B cell (primary cell): ENCODE data around the gene RHBDF1. TPM values are rescaled to one million over a fixed set of nuclear protein-coding genes. Genes with fewer than 3 reads are reported as not detected.
A peak's percentile ranks its signal among the peaks of the same experiment; 100 is the strongest.
"Not testable (repeated sequence)": the region's sequence is repeated elsewhere in the genome, so short reads cannot be mapped to it uniquely, and the experiment has no call there.

Experiments
- ATAC-seq: fragments of 200-7000 bp; cut with Tn5 transposase; one replicate; pipeline ENCODE4 v1.10.0; 2021; ENCODE audit warnings: low read depth, mild to moderate bottlenecking, moderate number of reproducible peaks, moderate library complexity
- CTCF ChIA-PET: fragments of 350-600 bp; sonication (Branson Sonifier 250); formaldehyde crosslinking; loops from one replicate; lab custom pipeline; 2021; ENCODE audit warnings: antibody characterized with exemption, inconsistent platforms; lab: Charles Lee
- POLR2A ChIA-PET: fragments of 350-600 bp; sonication (Branson Sonifier 250); formaldehyde crosslinking; loops from one replicate; lab custom pipeline; 2021; ENCODE audit warnings: antibody characterized with exemption; lab: Charles Lee
- DNase-seq: peaks from one replicate; pipeline ENCODE4 v3.0.0; 2013
- H2AFZ ChIP-seq: 2 replicates; pipeline ENCODE4 v1.6.1; 2012; ENCODE audit warnings: mild to moderate bottlenecking, low read depth, low read length; ENCODE audit not compliant: insufficient read depth, poor library complexity, severe bottlenecking
- H3K27ac ChIP-seq, 2 donors: 1 replicate in 1 of 2; 2 replicates in 1 of 2; pipeline ENCODE4 v1.5.1; 2012 to 2013; ENCODE audit warnings: low read length in 2 of 2, mild to moderate bottlenecking in 2 of 2, moderate library complexity in 1 of 2
- H3K27me3 ChIP-seq, 4 experiments: fragments of 200-600 bp in 1 of 4; sonication (generic) in 1 of 4; replicated peaks in 1 of 4; 1 replicate in 2 of 4; 2 replicates in 2 of 4; pipeline versions ENCODE4 v1.6.1 to v1.7.0; 2013 to 2016; ENCODE audit warnings: low read length in 3 of 4, mild to moderate bottlenecking in 2 of 4, mixed read lengths in 1 of 4, moderate library complexity in 1 of 4; ENCODE audit not compliant: insufficient read depth in 4 of 4, control insufficient read depth in 3 of 4; ENCODE audit errors: control extremely low read depth in 1 of 4
- H3K36me3 ChIP-seq, 2 experiments: replicated peaks in 1 of 2; 1 replicate in 1 of 2; 2 replicates in 1 of 2; pipeline versions ENCODE4 v1.6.1 to v1.7.1; 2013; ENCODE audit warnings: low read length in 1 of 2; ENCODE audit not compliant: insufficient read depth in 2 of 2, control insufficient read depth in 1 of 2; ENCODE audit errors: control extremely low read depth in 1 of 2, extremely low read depth in 1 of 2
- H3K4me1 ChIP-seq, 2 donors: fragments of 200-600 bp in 1 of 2; sonication (generic) in 1 of 2; 1 replicate in 1 of 2; 2 replicates in 1 of 2; pipeline versions ENCODE4 v1.5.1 to v1.6.1; 2013 to 2017; ENCODE audit warnings: low read length in 2 of 2; ENCODE audit not compliant: control insufficient read depth in 2 of 2, insufficient read depth in 2 of 2
- H3K4me2 ChIP-seq: replicated peaks from 2 replicates; pipeline ENCODE3; 2012; ENCODE audit warnings: mild to moderate bottlenecking, low read depth, low read length; ENCODE audit not compliant: poor library complexity, severe bottlenecking
- H3K4me3 ChIP-seq, 5 experiments: fragments of 200-600 bp in 1 of 5; sonication (generic) in 1 of 5; 1 replicate in 3 of 5; 2 replicates in 2 of 5; pipeline versions ENCODE4 v1.5.1 to v1.7.0; 2011 to 2016; ENCODE audit warnings: low read length in 4 of 5, mild to moderate bottlenecking in 4 of 5, low read depth in 2 of 5, control low read depth in 1 of 5, moderate library complexity in 1 of 5; ENCODE audit not compliant: insufficient read depth in 1 of 5; ENCODE audit errors: control extremely low read depth in 1 of 5, extremely low read depth in 1 of 5
- H3K79me2 ChIP-seq: fragments of 200-600 bp; sonication (generic); one replicate; pipeline ENCODE4 v1.6.0; 2016; ENCODE audit warnings: low read length; ENCODE audit not compliant: control insufficient read depth, insufficient read depth
- H3K9ac ChIP-seq: fragments of 200-600 bp; sonication (generic); 2 replicates; pipeline ENCODE4 v1.6.1; 2017; ENCODE audit warnings: mild to moderate bottlenecking, low read length, moderate library complexity
- H3K9me3 ChIP-seq, 3 donors: one replicate each; pipeline versions ENCODE4 v1.6.1 to v1.7.1; 2013; ENCODE audit warnings: low read length in 2 of 3; ENCODE audit not compliant: control insufficient read depth in 2 of 3, insufficient read depth in 1 of 3; ENCODE audit errors: control extremely low read depth in 1 of 3
- H4K20me1 ChIP-seq: 2 replicates; pipeline ENCODE4 v1.6.0; 2012; ENCODE audit warnings: mild to moderate bottlenecking, low read length; ENCODE audit not compliant: insufficient read depth, control insufficient read depth, poor library complexity, severe bottlenecking
- H3K27ac Mint-ChIP-seq: one replicate; pipeline ENCODE4 v1.8.0; 2021; ENCODE audit warnings: mixed read lengths
- H3K27me3 Mint-ChIP-seq: one replicate; pipeline ENCODE4 v1.8.0; 2021; ENCODE audit warnings: mixed read lengths
- H3K4me1 Mint-ChIP-seq: one replicate; pipeline ENCODE4 v1.8.0; 2021; ENCODE audit warnings: mixed read lengths
- H3K4me3 Mint-ChIP-seq: one replicate; pipeline ENCODE4 v1.8.0; 2021; ENCODE audit warnings: mixed read lengths
- H3K9me3 Mint-ChIP-seq: one replicate; pipeline ENCODE4 v1.8.0; 2022; ENCODE audit warnings: mixed read lengths; ENCODE audit not compliant: insufficient read depth
- EZH2 ChIP-seq: IDR thresholded peaks from 2 replicates; pipeline ENCODE4 v1.6.1; 2012; ENCODE audit warnings: borderline replicate concordance, low read depth, mild to moderate bottlenecking, moderate library complexity, low read length; ENCODE audit not compliant: insufficient read depth, poor library complexity, severe bottlenecking
- WGBS: methylation state at CpG from one replicate; pipeline ENCODE4 v1.1.5; 2013; ENCODE audit warnings: missing lambda C conversion rate; ENCODE audit not compliant: insufficient coverage; 5-methylcytosine and 5-hydroxymethylcytosine counted together
- intact Hi-C: fragments of 100-400 bp; cut with micrococcal nuclease; formaldehyde crosslinking; loops from one replicate; pipeline ENCODE4 v1.10.0; 2022
- polyA plus RNA-seq: library from polyadenylated mRNA; depleted of rRNA; stranded (reverse); fragments of >200 nt; gene quantifications from 2 replicates; pipeline ENCODE4 v1.2.3, GENCODE V29; 2012
- total RNA-seq, 2 donors: library from RNA; stranded (reverse); fragments of 120-200 nt in 1 of 2; gene quantifications; 1 replicate in 1 of 2; 2 replicates in 1 of 2; pipeline versions ENCODE4 v1.2.3 to v1.2.4, GENCODE V29; 2013 to 2022
- TF ChIP-seq, protein P1 (sequence below): fragments of 200-600 bp; IDR thresholded peaks from one replicate; pipeline ENCODE4 v1.8.0; 2022; ENCODE audit warnings: antibody characterized with exemption, mild to moderate bottlenecking

The RHBDF1 gene
- total and polyA plus RNA-seq, 2 donors (not counting 1 experiment from before 2014, with no cell fraction given): 0.42 to 0.76 TPM

DNA sequence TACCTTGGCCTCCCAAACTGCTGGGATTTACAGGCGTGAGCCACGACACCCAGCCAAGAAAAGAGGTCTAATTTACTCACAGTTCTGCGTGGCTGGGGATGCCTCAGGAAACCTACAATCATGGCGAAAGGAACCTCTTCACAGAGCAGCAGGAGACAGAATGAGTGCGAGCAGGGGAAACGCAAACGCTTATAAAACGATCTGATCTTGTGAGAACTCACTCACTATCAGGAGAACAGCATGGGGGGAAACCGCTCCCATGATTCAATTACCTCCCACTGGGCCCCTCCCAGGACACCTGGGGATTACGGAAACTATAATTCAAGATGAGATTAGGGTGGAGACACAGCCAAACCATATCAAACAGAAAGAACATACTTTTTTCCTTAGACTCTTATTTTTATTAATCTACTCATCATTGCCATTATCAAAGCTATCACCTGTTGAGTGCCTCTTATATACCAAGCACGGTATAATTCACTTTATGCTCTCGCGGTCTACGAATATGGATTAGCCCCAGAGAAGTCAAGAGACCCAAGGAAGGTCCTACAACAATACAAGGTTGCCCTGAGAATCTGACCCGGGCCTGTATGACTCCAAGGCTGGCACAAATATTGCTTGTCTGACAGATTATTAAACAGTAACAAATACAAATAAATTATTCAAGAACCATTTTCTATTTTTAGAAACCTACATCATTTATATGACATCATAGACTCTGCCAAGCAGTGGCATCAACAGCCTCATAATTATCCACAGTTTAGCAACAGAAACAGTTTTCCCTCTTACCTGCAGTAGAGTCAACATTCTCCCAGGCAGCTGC is 21.5 kb downstream of the RHBDF1 start:
- H3K9me3 Mint-ChIP-seq: no peaks in the 10 kb centered on the region
- POLR2A ChIA-PET: no interaction called here
- Histone ChIP-seq H3K4me3 (no peak overlapping the region), H3K9ac (no peak overlapping the region), H3K79me2 (peaks cover 59% of the 10 kb centered on the region), H4K20me1 (peaks cover 39% of the 10 kb centered on the region), H3K4me1 (peaks cover 13 to 33% of the 10 kb centered on the region in 2 donors), H3K27me3 (no peaks in the 10 kb centered on the region), H3K36me3 (peaks cover 2 to 28% of the 10 kb centered on the region in 2 experiments), H3K4me2 (peak overlapping the region; percentile 36), H2AFZ (no peak overlapping the region), H3K9me3 (no peaks in the 10 kb centered on the region), H3K27ac (peak overlapping the region in 1 of 2 donors; percentile 3)
- intact Hi-C loops: no loop called here
- no peaks in the 10 kb centered on the region for H3K27me3 Mint-ChIP-seq
- 90% methylated on average over 9 of the region's 15 CpGs for WGBS
- CTCF ChIA-PET: interaction anchor here (3.6 kb wide), 1 partner anchor 14 kb away, joined by 24 read pairs; no protein-coding TSS in a partner anchor
- no peak overlapping the region for H3K27ac Mint-ChIP-seq
- no peak for TF ChIP-seq EZH2
- TF ChIP-seq, protein P1, sequence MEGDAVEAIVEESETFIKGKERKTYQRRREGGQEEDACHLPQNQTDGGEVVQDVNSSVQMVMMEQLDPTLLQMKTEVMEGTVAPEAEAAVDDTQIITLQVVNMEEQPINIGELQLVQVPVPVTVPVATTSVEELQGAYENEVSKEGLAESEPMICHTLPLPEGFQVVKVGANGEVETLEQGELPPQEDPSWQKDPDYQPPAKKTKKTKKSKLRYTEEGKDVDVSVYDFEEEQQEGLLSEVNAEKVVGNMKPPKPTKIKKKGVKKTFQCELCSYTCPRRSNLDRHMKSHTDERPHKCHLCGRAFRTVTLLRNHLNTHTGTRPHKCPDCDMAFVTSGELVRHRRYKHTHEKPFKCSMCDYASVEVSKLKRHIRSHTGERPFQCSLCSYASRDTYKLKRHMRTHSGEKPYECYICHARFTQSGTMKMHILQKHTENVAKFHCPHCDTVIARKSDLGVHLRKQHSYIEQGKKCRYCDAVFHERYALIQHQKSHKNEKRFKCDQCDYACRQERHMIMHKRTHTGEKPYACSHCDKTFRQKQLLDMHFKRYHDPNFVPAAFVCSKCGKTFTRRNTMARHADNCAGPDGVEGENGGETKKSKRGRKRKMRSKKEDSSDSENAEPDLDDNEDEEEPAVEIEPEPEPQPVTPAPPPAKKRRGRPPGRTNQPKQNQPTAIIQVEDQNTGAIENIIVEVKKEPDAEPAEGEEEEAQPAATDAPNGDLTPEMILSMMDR: no peak
- peak overlapping the region; percentile 64 for H3K4me3 Mint-ChIP-seq
- peaks cover 31% of the 10 kb centered on the region for H3K4me1 Mint-ChIP-seq
- no peak for ATAC-seq
- DNase-seq: no peak

DNA sequence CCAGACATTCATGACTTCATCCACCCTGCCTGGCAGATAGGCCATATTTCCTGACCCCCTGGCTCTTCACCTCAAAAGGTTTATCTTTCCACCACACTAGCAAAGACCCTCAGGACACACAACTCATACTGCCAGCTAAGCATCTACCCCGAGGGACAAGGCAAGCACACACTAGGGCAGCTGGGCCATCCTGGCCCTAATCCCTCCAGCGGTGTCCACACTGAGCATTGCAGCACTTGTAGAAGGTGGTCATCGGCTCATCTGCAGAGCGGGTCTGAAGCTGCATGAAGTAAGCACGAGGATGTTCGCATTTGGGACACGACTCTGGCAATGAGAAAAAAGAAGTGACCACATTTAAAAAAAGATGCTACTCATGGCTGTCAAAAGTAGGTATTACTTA is 25.2 kb downstream of the RHBDF1 start:
- Histone ChIP-seq H3K27ac (no peak overlapping the region), H3K4me3 (no peak overlapping the region), H3K79me2 (peaks cover 50% of the 10 kb centered on the region), H2AFZ (no peak overlapping the region), H4K20me1 (peaks cover 36% of the 10 kb centered on the region), H3K27me3 (no peaks in the 10 kb centered on the region), H3K4me2 (no peak overlapping the region), H3K36me3 (peaks cover 6 to 57% of the 10 kb centered on the region in 2 experiments), H3K9ac (no peak overlapping the region), H3K9me3 (no peaks in the 10 kb centered on the region), H3K4me1 (peaks cover 10 to 20% of the 10 kb centered on the region in 2 donors)
- H3K27me3 Mint-ChIP-seq: no peaks in the 10 kb centered on the region
- TF ChIP-seq, protein P1: no peak
- TF ChIP-seq EZH2: no peak
- ATAC-seq (no peak), DNase-seq (no peak)
- CTCF ChIA-PET: interaction anchor here (0.6 to 1.1 kb wide), 3 partner anchors 19 to 666 kb away, joined by 3 to 4 read pairs (median 3); no protein-coding TSS in a partner anchor
- H3K4me1 Mint-ChIP-seq: peaks cover 20% of the 10 kb centered on the region
- no peak overlapping the region for H3K4me3 Mint-ChIP-seq
- POLR2A ChIA-PET: no interaction called here
- H3K27ac Mint-ChIP-seq: peak overlapping the region; percentile 42
- intact Hi-C loops: no loop called here
- no peaks in the 10 kb centered on the region for H3K9me3 Mint-ChIP-seq
- 94% methylated on average over 7 of the region's 7 CpGs for WGBS

DNA sequence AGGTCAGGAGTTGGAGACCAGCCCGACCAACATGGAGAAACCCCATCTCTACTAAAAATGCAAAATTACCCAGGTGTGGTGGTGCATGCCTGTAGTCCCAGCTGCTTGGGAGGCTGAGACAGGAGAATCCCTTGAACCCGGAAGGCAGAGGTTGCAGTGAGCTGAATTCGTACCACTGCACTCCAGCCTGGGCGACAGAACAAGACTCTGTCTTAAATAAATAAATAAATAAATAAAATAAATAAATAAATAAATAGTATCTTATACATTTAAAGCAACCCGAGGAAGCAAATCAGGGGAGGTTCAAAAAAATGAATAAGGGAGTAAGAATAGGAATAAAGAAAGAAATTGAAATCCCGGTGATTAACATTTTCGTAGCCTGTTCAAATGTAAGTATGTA is 25.9 kb downstream of the RHBDF1 start:
- POLR2A ChIA-PET, intact Hi-C loops, H3K27ac ChIP-seq, DNase-seq, H3K9me3 Mint-ChIP-seq, H2AFZ ChIP-seq, H3K4me3 Mint-ChIP-seq, ATAC-seq, H3K9ac ChIP-seq, H3K4me2 ChIP-seq, H3K9me3 ChIP-seq, H3K27me3 ChIP-seq, H3K27ac Mint-ChIP-seq, H3K27me3 Mint-ChIP-seq, H3K4me3 ChIP-seq: not testable (repeated sequence)
- Histone ChIP-seq H3K79me2 (peaks cover 50% of the 10 kb centered on the region), H3K4me1 (peaks cover 6 to 16% of the 10 kb centered on the region in 2 donors), H4K20me1 (peaks cover 29% of the 10 kb centered on the region), H3K36me3 (peaks cover 6 to 64% of the 10 kb centered on the region in 2 experiments)
- CTCF ChIA-PET: interaction anchor here (0.8 to 1.1 kb wide), 2 partner anchors 19 to 51 kb away, joined by 3 read pairs; no protein-coding TSS in a partner anchor
- WGBS: no CpG with 5 or more reads among the region's 7 CpGs
- peaks cover 22% of the 10 kb centered on the region for H3K4me1 Mint-ChIP-seq
